ENCODE results near the gene PRDM16. TPM values are rescaled to one million over a fixed set of nuclear protein-coding genes. Genes with fewer than 3 reads are reported as not detected.

PRDM16 gene
- total RNA-seq, 1 experiment from 2014 or later, result 0.17 TPM

DNA sequence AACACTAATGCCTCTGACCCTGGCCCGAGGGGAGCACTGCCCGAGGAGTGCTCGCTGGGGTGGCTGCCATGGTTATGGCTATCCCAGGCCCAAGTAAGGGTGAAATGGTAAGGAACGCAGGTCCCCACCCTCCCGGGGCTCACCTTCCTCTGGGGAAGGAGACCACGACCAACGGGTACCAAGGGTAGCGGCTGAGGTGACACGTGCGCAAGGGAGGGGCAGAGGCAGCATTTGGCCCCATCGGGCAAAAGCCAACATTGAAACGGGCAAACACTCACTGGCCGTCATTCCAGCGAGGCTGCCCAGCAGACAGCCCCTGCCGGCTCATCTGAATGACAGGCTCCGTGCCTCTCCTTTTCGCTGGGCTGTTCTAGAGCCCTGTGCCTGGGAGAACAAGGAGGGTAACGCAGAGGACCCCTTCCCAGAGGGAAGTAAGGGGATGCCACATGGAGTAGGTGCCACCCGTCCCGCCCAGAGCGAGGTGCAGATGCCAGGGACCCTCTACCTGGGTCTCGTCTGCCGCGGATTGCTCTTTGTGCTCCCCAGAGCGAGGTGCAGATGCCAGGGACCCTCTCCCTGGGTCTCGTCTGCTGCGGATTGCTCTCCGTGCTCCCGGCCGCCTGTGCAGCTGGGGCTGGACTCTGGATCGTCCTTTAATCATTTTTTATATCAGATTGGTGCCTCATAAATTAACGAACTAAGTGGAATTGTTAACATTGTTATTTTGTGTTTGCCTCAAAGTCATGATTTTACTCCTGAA lies 31.5 kb upstream of the PRDM16 start:
- no peak overlapping the region for H2BK5ac ChIP-seq (ENCODE audit: insufficient read length, low read length)
- H3K14ac ChIP-seq (ENCODE audit: insufficient read depth, low read length), result no peak overlapping the region
- no peak for DNase-seq
- H3K9me3 ChIP-seq (ENCODE audit: control insufficient read depth, low read depth, low read length), result peaks cover 8% of the 10 kb centered on the region
- H3T11ph ChIP-seq (ENCODE audit: low read length), result no peak overlapping the region
- no peak overlapping the region for H3K4me2 ChIP-seq (ENCODE audit: insufficient read depth, insufficient read length, low read length)
- no peak overlapping the region for H3K4ac ChIP-seq (ENCODE audit: low read depth, low read length)
- no peaks in the 10 kb centered on the region for H3K23me2 ChIP-seq (ENCODE audit: insufficient read length, low read depth, low read length, poor library complexity, severe bottlenecking)
- H3K4me1 ChIP-seq (ENCODE audit: insufficient read depth, low read length), result no peaks in the 10 kb centered on the region
- no peaks in the 10 kb centered on the region for H3K79me1 ChIP-seq (ENCODE audit: insufficient read depth, low read depth, low read length, poor library complexity, severe bottlenecking)
- H3K18ac ChIP-seq (ENCODE audit: insufficient read length, low read depth, low read length), result no peak overlapping the region
- no peak overlapping the region for H2BK20ac ChIP-seq (ENCODE audit: low read depth, low read length, poor library complexity, severe bottlenecking)
- WGBS (ENCODE audit: extremely low coverage, insufficient read length, low lambda C conversion rate), result no CpG with 5 or more reads among the region's 32 CpGs
- H3K27ac ChIP-seq (ENCODE audit: insufficient read length, low read depth, low read length), result no peak overlapping the region
- H3K9ac ChIP-seq (ENCODE audit: extremely low read depth, insufficient read length, low read length), result no peak overlapping the region
- H4K91ac ChIP-seq (ENCODE audit: insufficient read length, low read depth, low read length), result no peak overlapping the region
- no peak overlapping the region for H4K5ac ChIP-seq (ENCODE audit: insufficient read length, low read depth, low read length)
- Mint-ChIP-seq H3K27me3 (ENCODE audit: low read depth) (peaks cover 4% of the 10 kb centered on the region), H3K9me3 (peaks cover 0 to 23% of the 10 kb centered on the region in 2 experiments; a peak in 2 of 5 replicates), H3K4me1 (peaks cover 0 to 3% of the 10 kb centered on the region in 2 experiments; a peak in 1 of 4 replicates), H3K36me3 (ENCODE audit: insufficient read depth in 1 of 3, low read depth in 3 of 3) (peaks cover 0 to 9% (median 0%) of the 10 kb centered on the region in 3 experiments; a peak in 2 of 7 replicates), H3K27ac (no peak overlapping the region), H3K4me3 (no peak overlapping the region)
- no peaks in the 10 kb centered on the region for H4K20me1 ChIP-seq (ENCODE audit: control insufficient read depth, insufficient read depth, insufficient read length)
- TF ChIP-seq, protein P1, sequence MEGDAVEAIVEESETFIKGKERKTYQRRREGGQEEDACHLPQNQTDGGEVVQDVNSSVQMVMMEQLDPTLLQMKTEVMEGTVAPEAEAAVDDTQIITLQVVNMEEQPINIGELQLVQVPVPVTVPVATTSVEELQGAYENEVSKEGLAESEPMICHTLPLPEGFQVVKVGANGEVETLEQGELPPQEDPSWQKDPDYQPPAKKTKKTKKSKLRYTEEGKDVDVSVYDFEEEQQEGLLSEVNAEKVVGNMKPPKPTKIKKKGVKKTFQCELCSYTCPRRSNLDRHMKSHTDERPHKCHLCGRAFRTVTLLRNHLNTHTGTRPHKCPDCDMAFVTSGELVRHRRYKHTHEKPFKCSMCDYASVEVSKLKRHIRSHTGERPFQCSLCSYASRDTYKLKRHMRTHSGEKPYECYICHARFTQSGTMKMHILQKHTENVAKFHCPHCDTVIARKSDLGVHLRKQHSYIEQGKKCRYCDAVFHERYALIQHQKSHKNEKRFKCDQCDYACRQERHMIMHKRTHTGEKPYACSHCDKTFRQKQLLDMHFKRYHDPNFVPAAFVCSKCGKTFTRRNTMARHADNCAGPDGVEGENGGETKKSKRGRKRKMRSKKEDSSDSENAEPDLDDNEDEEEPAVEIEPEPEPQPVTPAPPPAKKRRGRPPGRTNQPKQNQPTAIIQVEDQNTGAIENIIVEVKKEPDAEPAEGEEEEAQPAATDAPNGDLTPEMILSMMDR (conservative IDR thresholded peaks at IDR 0.05), result no peak
- H3K56ac ChIP-seq (ENCODE audit: insufficient read length, low read depth, low read length), result no peak overlapping the region
- no peak overlapping the region for H2AFZ ChIP-seq (ENCODE audit: low read length)
- H2BK12ac ChIP-seq (ENCODE audit: insufficient read length, low read depth, low read length), result no peak overlapping the region
- H3K23ac ChIP-seq (ENCODE audit: insufficient read length, low read depth, low read length), result no peak overlapping the region
- H2BK15ac ChIP-seq (ENCODE audit: low read depth, low read length), result no peak overlapping the region
- no peaks in the 10 kb centered on the region for H3K27me3 ChIP-seq (ENCODE audit: insufficient read depth, low read length)
- H3K79me2 ChIP-seq (ENCODE audit: insufficient read depth, low read length), result no peaks in the 10 kb centered on the region
- no peak overlapping the region for H2BK120ac ChIP-seq (ENCODE audit: low read depth, low read length, poor library complexity, severe bottlenecking)
- H4K8ac ChIP-seq (replicated peaks; ENCODE audit: insufficient read length, low read depth, low read length), result no peak overlapping the region
- H2AK5ac ChIP-seq (ENCODE audit: insufficient read length, low read length), result no peak overlapping the region

Measured in H9 (cell line).